Tibial nerve (tissue), 4 donors: Measurements from ENCODE around the gene PHETA1. TPM values are rescaled to one million over a fixed set of nuclear protein-coding genes. Genes with fewer than 3 reads are reported as not detected.
"Not testable (repeated sequence)": the region's sequence is repeated elsewhere in the genome, so short reads cannot be mapped to it uniquely, and the experiment has no call there.

ENCODE experiments used
- DNase-seq, 2 donors: peaks; one replicate each; pipeline ENCODE4 v3.0.0-alpha.2; 2019; ENCODE audit warnings: low spot score in 2 of 2
- H3K27ac ChIP-seq, 4 donors: fragments of 200-600 bp; sonication (generic) in 3 of 4; one replicate each; pipeline ENCODE4 v1.5.1; 2017 to 2019; ENCODE audit warnings: mild to moderate bottlenecking in 1 of 4
- H3K27me3 ChIP-seq, 2 donors: fragments of 200-600 bp; sonication (generic) in 1 of 2; one replicate each; pipeline versions ENCODE4 v1.5.1 to v1.6.0; 2017 to 2019
- H3K36me3 ChIP-seq, 3 donors: fragments of 200-600 bp; sonication (generic); one replicate each; pipeline ENCODE4 v1.5.1; 2018 to 2019
- H3K4me1 ChIP-seq, 4 donors: fragments of 200-600 bp; sonication (generic) in 3 of 4; one replicate each; pipeline ENCODE4 v1.5.1; 2017 to 2019
- H3K4me3 ChIP-seq, 4 donors: fragments of 200-600 bp; sonication (generic) in 3 of 4; one replicate each; pipeline ENCODE4 v1.5.1; 2017 to 2019; ENCODE audit warnings: mild to moderate bottlenecking in 1 of 4, moderate library complexity in 1 of 4
- H3K9me3 ChIP-seq, 4 donors: fragments of 200-600 bp; sonication (generic) in 3 of 4; one replicate each; pipeline ENCODE4 v1.5.1; 2017 to 2019
- CTCF ChIP-seq, 5 experiments: fragments of 200-600 bp in 3 of 5; fragments of 450-650 bp in 2 of 5; sonication (generic) in 3 of 5; IDR thresholded peaks; one replicate each; pipeline ENCODE4 v1.5.1; 2016 to 2019; ENCODE audit warnings: antibody characterized with exemption in 5 of 5, mild to moderate bottlenecking in 3 of 5, moderate library complexity in 2 of 5
- EP300 ChIP-seq, 2 donors: sonication (generic); formaldehyde crosslinking; IDR thresholded peaks; one replicate each; pipeline ENCODE4 v1.6.1; 2017; ENCODE audit warnings: antibody characterized with exemption in 2 of 2, mild to moderate bottlenecking in 1 of 2
- POLR2A ChIP-seq, 2 donors: fragments of 450-650 bp; IDR thresholded peaks; one replicate each; pipeline ENCODE4 v1.6.1; 2017; ENCODE audit warnings: antibody characterized with exemption in 2 of 2, mild to moderate bottlenecking in 2 of 2, moderate library complexity in 2 of 2
- WGBS, 2 donors: methylation state at CpG; one replicate each; pipeline ENCODE4 v1.1.5; 2018; 5-methylcytosine and 5-hydroxymethylcytosine counted together
- total RNA-seq, 4 donors: library from RNA; depleted of rRNA; stranded (reverse); fragments of >200 nt; gene quantifications; one replicate each; pipeline ENCODE4 v1.1.0, GENCODE V29; 2016

Gene PHETA1
- total RNA-seq, 4 donors from 2014 or later: 12.7 to 26.6 (median 18.3) TPM

GRCh38 chr12:111347891-111348644 lies 20.8 kb downstream of the PHETA1 start:
- WGBS, 2 donors: 96 to 98% methylated on average over 18 of the region's 18 CpGs
- H3K36me3 ChIP-seq: peaks cover 0 to 5% (median 0%) of the 10 kb centered on the region in 3 donors
- H3K4me3 ChIP-seq: no peak overlapping the region
- H3K9me3 ChIP-seq: peaks cover 0 to 31% (median 0%) of the 10 kb centered on the region in 4 donors
- TF ChIP-seq EP300 (IDR thresholded peaks at IDR 0.05): no peak
- TF ChIP-seq POLR2A (IDR thresholded peaks at IDR 0.05): no peak
- H3K27ac ChIP-seq: no peak overlapping the region
- H3K27me3 ChIP-seq: no peaks in the 10 kb centered on the region
- no peak for DNase-seq
- no peaks in the 10 kb centered on the region for H3K4me1 ChIP-seq

GRCh38 chr12:111344254-111344875 lies 24.5 kb downstream of the PHETA1 start:
- H3K27me3 ChIP-seq: no peaks in the 10 kb centered on the region
- DNase-seq: no peak
- WGBS, 2 donors: 86 to 91% methylated on average over 4 of the region's 4 CpGs
- peaks cover 0 to 34% (median 0%) of the 10 kb centered on the region in 4 donors for H3K9me3 ChIP-seq
- peaks cover 0 to 5% (median 0%) of the 10 kb centered on the region in 3 donors for H3K36me3 ChIP-seq
- H3K27ac ChIP-seq: no peak overlapping the region
- TF ChIP-seq POLR2A (IDR thresholded peaks at IDR 0.05) (no peak), EP300 (IDR thresholded peaks at IDR 0.05) (no peak), CTCF (IDR thresholded peaks at IDR 0.05) (no peak)
- H3K4me3 ChIP-seq: no peak overlapping the region
- H3K4me1 ChIP-seq: no peaks in the 10 kb centered on the region

- H3K27me3 ChIP-seq: no peaks in the 10 kb centered on the region
- H3K4me1 ChIP-seq: no peaks in the 10 kb centered on the region
- 76 to 79% methylated on average over 1 of the region's 1 CpG for WGBS, 2 donors
- H3K9me3 ChIP-seq: peaks cover 0 to 22% (median 0%) of the 10 kb centered on the region in 4 donors
- no peak overlapping the region for H3K4me3 ChIP-seq
- peaks cover 0 to 5% (median 0%) of the 10 kb centered on the region in 3 donors for H3K36me3 ChIP-seq
- no peak for TF ChIP-seq CTCF (IDR thresholded peaks at IDR 0.05)
- no peak for TF ChIP-seq POLR2A (IDR thresholded peaks at IDR 0.05)
- no peak for TF ChIP-seq EP300 (IDR thresholded peaks at IDR 0.05)
- H3K27ac ChIP-seq: no peak overlapping the region
- DNase-seq: no peak
These were observed 25.7 kb downstream of the PHETA1 start for GRCh38 chr12:111343181-111343580.

GRCh38 chr12:111342376-111342775 lies 26.5 kb downstream of the PHETA1 start:
- DNase-seq: no peak
- Histone ChIP-seq H3K4me3 (no peak overlapping the region), H3K27me3 (no peaks in the 10 kb centered on the region), H3K9me3 (peaks cover 0 to 14% (median 0%) of the 10 kb centered on the region in 4 donors), H3K27ac (no peak overlapping the region), H3K4me1 (no peaks in the 10 kb centered on the region), H3K36me3 (no peaks in the 10 kb centered on the region)
- TF ChIP-seq CTCF (IDR thresholded peaks at IDR 0.05) (no peak), POLR2A (IDR thresholded peaks at IDR 0.05) (no peak), EP300 (IDR thresholded peaks at IDR 0.05) (no peak)
- WGBS, 2 donors: 89 to 92% methylated on average over 8 of the region's 8 CpGs

- Histone ChIP-seq H3K27me3 (no peaks in the 10 kb centered on the region), H3K4me1 (no peaks in the 10 kb centered on the region), H3K27ac (no peak overlapping the region), H3K36me3 (no peaks in the 10 kb centered on the region), H3K9me3 (peaks cover 0 to 10% (median 0%) of the 10 kb centered on the region in 4 donors), H3K4me3 (no peak overlapping the region)
- no peak for DNase-seq
- 76 to 81% methylated on average over 13 to 14 of the region's 20 CpGs for WGBS, 2 donors
- no peak for TF ChIP-seq POLR2A (IDR thresholded peaks at IDR 0.05)
- TF ChIP-seq EP300 (IDR thresholded peaks at IDR 0.05): no peak
These were observed 27.3 kb downstream of the PHETA1 start for GRCh38 chr12:111341426-111342065.

GRCh38 chr12:111340680-111341079 lies 28.2 kb downstream of the PHETA1 start:
- not testable (repeated sequence) for DNase-seq, H3K36me3 ChIP-seq, H3K27ac ChIP-seq, H3K4me1 ChIP-seq, H3K27me3 ChIP-seq, H3K4me3 ChIP-seq
- H3K9me3 ChIP-seq: peaks cover 0 to 10% (median 0%) of the 10 kb centered on the region in 4 donors
- 79 to 84% methylated on average over 8 of the region's 8 CpGs for WGBS, 2 donors
